Measurements from ENCODE around the gene DNM3.

DNA sequence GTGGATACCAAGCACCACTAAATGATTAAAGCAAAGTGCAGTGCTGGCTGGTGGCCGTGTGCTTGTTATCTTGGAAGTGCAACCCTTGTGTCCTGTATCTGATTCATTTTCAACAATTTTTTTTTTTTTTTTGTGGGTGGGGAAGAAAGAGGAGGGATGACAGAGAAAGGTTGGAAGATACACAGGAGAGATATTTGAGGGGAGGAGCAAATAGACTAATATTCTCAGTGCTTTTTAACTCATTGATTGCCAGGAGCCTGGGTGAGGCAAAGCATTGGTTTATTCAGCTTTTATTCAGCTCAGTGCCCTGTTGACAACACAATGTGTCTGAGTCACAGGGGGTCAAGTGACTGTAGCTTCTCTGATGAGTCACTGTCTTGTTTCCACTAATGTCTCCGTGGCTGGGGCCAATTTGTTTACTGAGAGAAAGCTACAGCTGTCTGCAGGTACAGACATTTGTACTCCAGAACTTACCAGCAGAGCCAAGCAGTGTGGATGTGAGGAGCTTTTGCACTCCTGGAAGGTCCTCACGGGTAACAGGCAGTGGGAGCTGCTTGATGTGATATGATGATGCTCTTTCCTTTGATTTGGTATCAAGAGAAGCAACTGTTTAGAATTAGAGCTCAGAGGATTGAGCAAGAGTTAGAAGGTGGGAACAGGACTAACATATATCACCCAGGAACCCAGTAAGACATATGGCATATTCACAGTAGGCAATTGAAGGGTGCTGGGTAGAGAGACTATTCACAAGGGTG is 23.6 kb upstream of the DNM3 start:
- TF ChIP-seq, protein P1, sequence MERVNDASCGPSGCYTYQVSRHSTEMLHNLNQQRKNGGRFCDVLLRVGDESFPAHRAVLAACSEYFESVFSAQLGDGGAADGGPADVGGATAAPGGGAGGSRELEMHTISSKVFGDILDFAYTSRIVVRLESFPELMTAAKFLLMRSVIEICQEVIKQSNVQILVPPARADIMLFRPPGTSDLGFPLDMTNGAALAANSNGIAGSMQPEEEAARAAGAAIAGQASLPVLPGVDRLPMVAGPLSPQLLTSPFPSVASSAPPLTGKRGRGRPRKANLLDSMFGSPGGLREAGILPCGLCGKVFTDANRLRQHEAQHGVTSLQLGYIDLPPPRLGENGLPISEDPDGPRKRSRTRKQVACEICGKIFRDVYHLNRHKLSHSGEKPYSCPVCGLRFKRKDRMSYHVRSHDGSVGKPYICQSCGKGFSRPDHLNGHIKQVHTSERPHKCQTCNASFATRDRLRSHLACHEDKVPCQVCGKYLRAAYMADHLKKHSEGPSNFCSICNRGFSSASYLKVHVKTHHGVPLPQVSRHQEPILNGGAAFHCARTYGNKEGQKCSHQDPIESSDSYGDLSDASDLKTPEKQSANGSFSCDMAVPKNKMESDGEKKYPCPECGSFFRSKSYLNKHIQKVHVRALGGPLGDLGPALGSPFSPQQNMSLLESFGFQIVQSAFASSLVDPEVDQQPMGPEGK (CRISPR knock-in tag; IDR thresholded peaks at IDR 0.05; ENCODE audit: borderline replicate concordance), result no peak
- TF ChIP-seq RARB (CRISPR knock-in tag; IDR thresholded peaks at IDR 0.05) (no peak), ZFP30 (CRISPR knock-in tag; IDR thresholded peaks at IDR 0.05) (no peak), TOX (CRISPR knock-in tag; IDR thresholded peaks at IDR 0.05; ENCODE audit: borderline replicate concordance) (no peak), TCF4 (CRISPR knock-in tag; IDR thresholded peaks at IDR 0.05; ENCODE audit: borderline replicate concordance) (no peak), BACH2 (CRISPR knock-in tag; IDR thresholded peaks at IDR 0.05; ENCODE audit: borderline replicate concordance) (no peak)
- TF ChIP-seq, protein P2, sequence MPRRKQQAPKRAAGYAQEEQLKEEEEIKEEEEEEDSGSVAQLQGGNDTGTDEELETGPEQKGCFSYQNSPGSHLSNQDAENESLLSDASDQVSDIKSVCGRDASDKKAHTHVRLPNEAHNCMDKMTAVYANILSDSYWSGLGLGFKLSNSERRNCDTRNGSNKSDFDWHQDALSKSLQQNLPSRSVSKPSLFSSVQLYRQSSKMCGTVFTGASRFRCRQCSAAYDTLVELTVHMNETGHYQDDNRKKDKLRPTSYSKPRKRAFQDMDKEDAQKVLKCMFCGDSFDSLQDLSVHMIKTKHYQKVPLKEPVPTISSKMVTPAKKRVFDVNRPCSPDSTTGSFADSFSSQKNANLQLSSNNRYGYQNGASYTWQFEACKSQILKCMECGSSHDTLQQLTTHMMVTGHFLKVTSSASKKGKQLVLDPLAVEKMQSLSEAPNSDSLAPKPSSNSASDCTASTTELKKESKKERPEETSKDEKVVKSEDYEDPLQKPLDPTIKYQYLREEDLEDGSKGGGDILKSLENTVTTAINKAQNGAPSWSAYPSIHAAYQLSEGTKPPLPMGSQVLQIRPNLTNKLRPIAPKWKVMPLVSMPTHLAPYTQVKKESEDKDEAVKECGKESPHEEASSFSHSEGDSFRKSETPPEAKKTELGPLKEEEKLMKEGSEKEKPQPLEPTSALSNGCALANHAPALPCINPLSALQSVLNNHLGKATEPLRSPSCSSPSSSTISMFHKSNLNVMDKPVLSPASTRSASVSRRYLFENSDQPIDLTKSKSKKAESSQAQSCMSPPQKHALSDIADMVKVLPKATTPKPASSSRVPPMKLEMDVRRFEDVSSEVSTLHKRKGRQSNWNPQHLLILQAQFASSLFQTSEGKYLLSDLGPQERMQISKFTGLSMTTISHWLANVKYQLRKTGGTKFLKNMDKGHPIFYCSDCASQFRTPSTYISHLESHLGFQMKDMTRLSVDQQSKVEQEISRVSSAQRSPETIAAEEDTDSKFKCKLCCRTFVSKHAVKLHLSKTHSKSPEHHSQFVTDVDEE (CRISPR knock-in tag; IDR thresholded peaks at IDR 0.05), result no peak

All from SK-N-SH treated with all-trans-retinoic acid at 6 μM for 48 hours (cell line).